ENCODE results near the gene TMEM69. TPM values are rescaled to one million over a fixed set of nuclear protein-coding genes. Genes with fewer than 3 reads are reported as not detected.
"Not testable (repeated sequence)": the region's sequence is repeated elsewhere in the genome, so short reads cannot be mapped to it uniquely, and the experiment has no call there.

The TMEM69 gene
- total and polyA plus RNA-seq, 2 donors (not counting 3 experiments of a cell fraction or from before 2014, with no cell fraction given), result 25.6 to 56.2 TPM

DNA sequence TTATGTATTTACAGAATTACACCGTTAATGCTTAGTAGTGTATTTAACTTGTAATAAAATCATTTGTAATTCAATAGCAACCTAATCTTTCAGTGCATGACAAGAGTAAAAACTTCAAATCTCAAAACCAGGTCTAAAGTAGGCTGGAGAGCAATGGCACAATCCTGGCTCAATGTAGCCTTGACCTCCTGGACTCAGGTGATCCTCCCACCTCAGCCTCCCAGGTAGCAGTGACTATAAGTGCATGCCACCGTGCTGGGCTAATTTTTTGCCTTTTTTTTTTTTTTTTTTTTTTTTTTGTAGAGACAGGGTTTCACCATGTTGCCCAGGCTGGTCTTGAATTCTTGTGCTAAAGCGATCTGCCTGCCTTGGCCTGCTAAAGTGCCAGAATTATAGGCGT lies 51.2 kb downstream of the TMEM69 start:
- no peak overlapping the region for H3K4me3 ChIP-seq (replicated peaks in 1 of 3; ENCODE audit: insufficient read depth in 1 of 3, low read depth in 1 of 3, low read length in 3 of 3)
- DNase-seq (ENCODE audit: low read depth, low spot score), result no peak
- no peaks in the 10 kb centered on the region for H4K20me1 ChIP-seq (replicated peaks; ENCODE audit: control insufficient read depth, extremely low read depth, insufficient read depth, low read length)
- no peaks in the 10 kb centered on the region for H3K9me1 ChIP-seq (replicated peaks; ENCODE audit: control insufficient read depth, extremely low read depth, insufficient read depth, low read length)
- no peaks in the 10 kb centered on the region for H3K4me1 ChIP-seq (ENCODE audit: control insufficient read depth, extremely low read depth, insufficient read depth, low read length)
- dilution Hi-C loops (cut with MboI; ENCODE audit: extremely low pct_ligation_motif_present, low sequenced_read_pairs), result no loop called here
- H2AFZ ChIP-seq (ENCODE audit: low read depth, low read length), result no peak overlapping the region
- H3K79me2 ChIP-seq (ENCODE audit: control insufficient read depth, insufficient read depth, low read length), result no peaks in the 10 kb centered on the region
- intact Hi-C loops (cut with micrococcal nuclease), result no loop called here
- H3K27ac ChIP-seq (ENCODE audit: insufficient read depth, low read depth, low read length), result no peak overlapping the region
- CTCF ChIA-PET, result no interaction called here
- no peak for FAIRE-seq
- no peak overlapping the region for H3K9ac ChIP-seq (replicated peaks; ENCODE audit: extremely low read depth, insufficient read depth, low read length)
- POLR2A ChIA-PET, result no interaction called here
- no peak for TF ChIP-seq FOS (IDR thresholded peaks at IDR 0.05; ENCODE audit: borderline replicate concordance, insufficient read depth, low read length)
- no peak for TF ChIP-seq EZH2 (IDR thresholded peaks at IDR 0.05; ENCODE audit: borderline replicate concordance, low read depth, low read length, severe bottlenecking)
- no peak for TF ChIP-seq MYC (IDR thresholded peaks at IDR 0.05; ENCODE audit: low read depth, low read length)
- TF ChIP-seq POLR2AphosphoS5 (IDR thresholded peaks at IDR 0.05; ENCODE audit: insufficient read depth, low read depth, low read length), result no peak
- TF ChIP-seq JUN (IDR thresholded peaks at IDR 0.05; ENCODE audit: borderline replicate concordance, insufficient read depth, insufficient read length, low read depth), result no peak
- TF ChIP-seq MAX (IDR thresholded peaks at IDR 0.05; ENCODE audit: insufficient read depth, insufficient read length), result no peak
- TF ChIP-seq POLR2A (IDR thresholded peaks at IDR 0.05; ENCODE audit: low read depth, low read length), result no peak
- no peak for TF ChIP-seq CTCF (IDR thresholded peaks at IDR 0.05; ENCODE audit: extremely low read depth in 1 of 2, insufficient read depth in 1 of 2, low read depth in 1 of 2, low read length in 2 of 2)
- no peak for TF ChIP-seq GATA2 (IDR thresholded peaks at IDR 0.05; ENCODE audit: insufficient read depth, insufficient read length, low read depth, low read length)
- H3K36me3 ChIP-seq (ENCODE audit: control insufficient read depth in 2 of 2, extremely low read depth in 1 of 2, insufficient read depth in 2 of 2, low read length in 2 of 2), result no peaks in the 10 kb centered on the region
- BruUV-seq (replicated peaks), result no TSS peak
- no peaks in the 10 kb centered on the region for H3K9me3 ChIP-seq (replicated peaks; ENCODE audit: control insufficient read depth, insufficient read depth, low read length)
- no peaks in the 10 kb centered on the region for H3K27me3 ChIP-seq (ENCODE audit: control insufficient read depth in 2 of 2, insufficient read depth in 2 of 2, low read length in 2 of 2)
- no peak overlapping the region for H3K4me2 ChIP-seq (ENCODE audit: insufficient read depth, low read length)

GRCh38 chr1:45739641-45740156 lies 51.7 kb downstream of the TMEM69 start:
- H4K20me1 ChIP-seq (replicated peaks; ENCODE audit: control insufficient read depth, extremely low read depth, insufficient read depth, low read length); FAIRE-seq; H2AFZ ChIP-seq (ENCODE audit: low read depth, low read length); dilution Hi-C loops (cut with MboI; ENCODE audit: extremely low pct_ligation_motif_present, low sequenced_read_pairs); H3K9me1 ChIP-seq (replicated peaks; ENCODE audit: control insufficient read depth, extremely low read depth, insufficient read depth, low read length); H3K4me1 ChIP-seq (ENCODE audit: control insufficient read depth, extremely low read depth, insufficient read depth, low read length); H3K9me3 ChIP-seq (replicated peaks; ENCODE audit: control insufficient read depth, insufficient read depth, low read length); H3K4me2 ChIP-seq (ENCODE audit: insufficient read depth, low read length); H3K79me2 ChIP-seq (ENCODE audit: control insufficient read depth, insufficient read depth, low read length); H3K27ac ChIP-seq (ENCODE audit: insufficient read depth, low read depth, low read length); BruUV-seq (replicated peaks); CTCF ChIA-PET; POLR2A ChIA-PET; DNase-seq (ENCODE audit: low read depth, low spot score); H3K4me3 ChIP-seq (replicated peaks in 1 of 3; ENCODE audit: insufficient read depth in 1 of 3, low read depth in 1 of 3, low read length in 3 of 3); H3K27me3 ChIP-seq (ENCODE audit: control insufficient read depth in 2 of 2, insufficient read depth in 2 of 2, low read length in 2 of 2); H3K36me3 ChIP-seq (ENCODE audit: control insufficient read depth in 2 of 2, extremely low read depth in 1 of 2, insufficient read depth in 2 of 2, low read length in 2 of 2); H3K9ac ChIP-seq (replicated peaks; ENCODE audit: extremely low read depth, insufficient read depth, low read length); intact Hi-C loops (cut with micrococcal nuclease): not testable (repeated sequence)

Data from endothelial cell of umbilical vein (primary cell).